SU-DHL-6 (cell line): Measurements from ENCODE around the gene BEND5.

Experiments
- CTCF ChIP-seq: fragments of 200-600 bp; sonication (generic); IDR thresholded peaks from one replicate; pipeline ENCODE4 v1.5.1; 2017; ENCODE audit warnings: antibody characterized with exemption, mild to moderate bottlenecking, low read length, moderate library complexity; ENCODE audit not compliant: insufficient read depth, poor library complexity, severe bottlenecking
- EZH2phosphoT487 ChIP-seq: fragments of 200-600 bp; sonication (generic), shearing (Covaris generic); conservative IDR thresholded peaks from 2 replicates; pipeline ENCODE4 v1.6.1; 2018; ENCODE audit warnings: mild to moderate bottlenecking, antibody characterized with exemption, low read length, moderate library complexity, mixed read lengths

- TF ChIP-seq EZH2phosphoT487 (no peak), CTCF (no peak)
These were observed 33.2 kb downstream of the BEND5 start for GRCh38 chr1:48743480-48743879.
